KMS-11 (cell line): ENCODE results near the gene ACOX2.

Source experiments
- H2AFZ ChIP-seq: fragments of 200-600 bp; sonication (generic); 2 replicates; pipeline ENCODE4 v1.6.1; 2016; ENCODE audit warnings: antibody characterized with exemption, mixed run types, low read depth
- H3K27ac ChIP-seq: fragments of 200-600 bp; sonication (generic); 2 replicates; pipeline ENCODE4 v1.6.1; 2016; ENCODE audit warnings: mild to moderate bottlenecking, mixed run types
- H3K27me3 ChIP-seq: fragments of 200-600 bp; sonication (generic); 2 replicates; pipeline ENCODE4 v1.6.1; 2017; ENCODE audit warnings: mild to moderate bottlenecking, low read depth, mixed run types, moderate library complexity; ENCODE audit not compliant: insufficient read depth
- H3K36me3 ChIP-seq: fragments of 200-600 bp; sonication (generic); 2 replicates; pipeline ENCODE4 v1.6.1; 2017; ENCODE audit warnings: mild to moderate bottlenecking, mixed run types; ENCODE audit not compliant: insufficient read depth
- H3K4me1 ChIP-seq: fragments of 200-600 bp; sonication (generic); 2 replicates; pipeline ENCODE4 v1.6.1; 2016; ENCODE audit warnings: mild to moderate bottlenecking, low read depth, mixed run types; ENCODE audit not compliant: poor library complexity, severe bottlenecking
- H3K4me2 ChIP-seq: fragments of 200-600 bp; sonication (generic); 2 replicates; pipeline ENCODE4 v1.7.0; 2016; ENCODE audit warnings: mild to moderate bottlenecking, mixed run types
- H3K4me3 ChIP-seq: fragments of 200-600 bp; sonication (generic); IDR thresholded peaks from 2 replicates; pipeline ENCODE4 v1.6.1; 2017; ENCODE audit warnings: low read depth, low read length, mixed read lengths; ENCODE audit not compliant: insufficient read depth
- H3K79me2 ChIP-seq: fragments of 200-600 bp; sonication (generic); 2 replicates; pipeline ENCODE4 v1.6.1; 2016; ENCODE audit warnings: low read depth, mixed run types; ENCODE audit not compliant: insufficient read depth
- H3K9ac ChIP-seq: fragments of 200-600 bp; sonication (generic); 2 replicates; pipeline ENCODE4 v1.6.1; 2016; ENCODE audit warnings: mild to moderate bottlenecking, mixed run types
- H4K20me1 ChIP-seq: fragments of 200-600 bp; sonication (generic); 2 replicates; pipeline ENCODE4 v1.6.1; 2016; ENCODE audit warnings: mild to moderate bottlenecking, mixed run types; ENCODE audit not compliant: insufficient read depth
- CTCF ChIP-seq: fragments of 200-600 bp; sonication (generic); conservative IDR thresholded peaks from 2 replicates; pipeline ENCODE4 v1.6.1; 2017; ENCODE audit warnings: low read depth, mild to moderate bottlenecking, antibody characterized with exemption, low read length, moderate library complexity, mixed read lengths

The ACOX2 gene

DNA sequence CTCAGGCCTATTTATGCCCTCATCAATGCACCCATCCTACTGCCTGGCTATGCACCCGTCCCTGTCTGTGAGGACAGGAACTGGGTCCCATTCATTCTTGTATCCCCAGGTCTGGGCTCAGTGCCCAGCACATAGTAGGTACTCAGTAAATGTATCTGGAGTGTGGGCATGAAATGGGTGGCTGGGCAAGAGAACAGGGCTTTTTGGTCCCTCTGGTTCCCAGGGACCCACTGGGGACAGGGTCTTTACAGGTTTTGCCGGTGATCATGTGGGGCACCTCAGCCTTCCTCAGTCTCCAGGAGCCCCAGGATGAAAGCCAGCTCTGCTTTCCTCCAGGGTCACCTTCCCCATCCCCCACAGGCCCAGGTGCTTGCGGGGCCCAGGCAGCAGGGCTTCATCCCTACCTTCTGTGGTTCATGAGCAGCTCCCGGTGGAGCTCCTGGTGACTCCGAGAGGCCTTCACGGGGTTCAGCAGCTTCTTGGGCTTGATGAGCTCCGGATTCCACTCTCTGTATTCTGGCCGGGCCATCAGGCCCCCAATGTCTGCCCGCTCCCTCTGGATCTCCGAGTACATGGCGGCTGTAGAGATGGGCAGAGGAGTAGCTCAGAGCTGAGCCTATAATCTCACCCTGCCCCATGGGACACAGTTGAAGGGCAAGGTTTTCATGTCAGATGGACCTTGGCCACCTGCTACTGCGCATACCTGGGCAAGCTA is 32.5 kb upstream of the ACOX2 start:
- Histone ChIP-seq H2AFZ (no peak overlapping the region), H3K27me3 (no peaks in the 10 kb centered on the region), H3K27ac (no peak overlapping the region), H3K4me1 (no peaks in the 10 kb centered on the region), H3K79me2 (no peaks in the 10 kb centered on the region), H3K36me3 (no peaks in the 10 kb centered on the region), H3K9ac (no peak overlapping the region), H3K4me3 (no peak overlapping the region), H3K4me2 (no peak overlapping the region), H4K20me1 (no peaks in the 10 kb centered on the region)
- no peak for TF ChIP-seq CTCF

DNA sequence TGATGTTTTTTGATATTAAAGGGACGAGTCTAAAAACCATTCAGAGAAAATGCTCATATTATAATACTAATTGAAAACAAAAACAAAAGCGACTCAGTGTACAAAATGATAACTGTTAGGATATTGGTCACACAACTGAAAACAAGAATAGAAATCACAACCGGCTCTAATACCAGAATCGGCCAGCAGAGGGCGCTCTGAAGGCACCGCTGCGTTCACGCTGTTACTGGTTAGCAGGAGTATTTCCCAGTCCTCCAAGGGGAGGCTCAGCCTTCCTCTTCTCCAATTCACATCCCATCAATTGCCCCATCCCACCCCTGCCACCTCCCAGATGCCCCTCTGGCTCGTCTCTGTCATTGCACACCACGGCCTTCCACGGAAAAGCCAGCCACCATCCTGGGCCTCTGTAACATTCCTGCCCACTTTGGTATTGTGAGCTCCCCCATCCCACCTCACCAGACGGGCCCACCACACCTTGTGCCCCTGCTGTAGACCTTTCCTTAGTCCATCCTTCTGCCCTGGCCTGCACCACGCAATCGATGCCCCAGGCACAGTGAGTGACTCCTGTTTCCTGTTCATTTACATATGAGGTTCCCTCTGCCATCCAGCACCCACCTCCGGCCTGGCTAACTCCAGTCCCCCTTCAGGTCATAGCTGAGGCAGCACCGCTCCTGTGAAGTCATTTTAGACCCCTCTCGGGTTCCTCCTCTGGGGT is 31.7 kb upstream of the ACOX2 start:
- Histone ChIP-seq H3K9ac (no peak overlapping the region), H3K4me1 (no peaks in the 10 kb centered on the region), H3K4me3 (no peak overlapping the region), H3K36me3 (no peaks in the 10 kb centered on the region), H3K79me2 (no peaks in the 10 kb centered on the region), H3K27me3 (no peaks in the 10 kb centered on the region), H4K20me1 (no peaks in the 10 kb centered on the region), H2AFZ (peak overlapping the region; percentile 34; the same call in 1 of the 2 replicates), H3K4me2 (no peak overlapping the region), H3K27ac (no peak overlapping the region)
- TF ChIP-seq CTCF: peak; percentile 72

DNA sequence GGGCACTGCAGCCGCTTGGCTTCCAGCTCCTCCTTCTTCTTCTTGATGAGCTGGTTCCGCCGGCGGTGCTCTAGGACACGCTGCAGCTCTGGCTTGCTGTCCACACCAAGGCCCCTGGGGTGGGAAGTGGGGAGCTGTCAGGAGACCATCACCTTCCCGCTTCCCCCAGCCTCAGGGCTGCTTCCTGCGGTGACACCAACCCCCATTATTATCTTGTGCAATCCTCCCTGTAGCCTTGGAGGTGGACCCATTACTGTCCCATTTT is 30.2 kb upstream of the ACOX2 start:
- no peak for TF ChIP-seq CTCF
- no peaks in the 10 kb centered on the region for H3K36me3 ChIP-seq
- no peak overlapping the region for H3K9ac ChIP-seq
- no peaks in the 10 kb centered on the region for H3K27me3 ChIP-seq
- no peak overlapping the region for H3K4me2 ChIP-seq
- H3K27ac ChIP-seq: no peak overlapping the region
- H3K4me1 ChIP-seq: no peaks in the 10 kb centered on the region
- H3K79me2 ChIP-seq: no peaks in the 10 kb centered on the region
- no peaks in the 10 kb centered on the region for H4K20me1 ChIP-seq
- H2AFZ ChIP-seq: no peak overlapping the region
- no peak overlapping the region for H3K4me3 ChIP-seq

DNA sequence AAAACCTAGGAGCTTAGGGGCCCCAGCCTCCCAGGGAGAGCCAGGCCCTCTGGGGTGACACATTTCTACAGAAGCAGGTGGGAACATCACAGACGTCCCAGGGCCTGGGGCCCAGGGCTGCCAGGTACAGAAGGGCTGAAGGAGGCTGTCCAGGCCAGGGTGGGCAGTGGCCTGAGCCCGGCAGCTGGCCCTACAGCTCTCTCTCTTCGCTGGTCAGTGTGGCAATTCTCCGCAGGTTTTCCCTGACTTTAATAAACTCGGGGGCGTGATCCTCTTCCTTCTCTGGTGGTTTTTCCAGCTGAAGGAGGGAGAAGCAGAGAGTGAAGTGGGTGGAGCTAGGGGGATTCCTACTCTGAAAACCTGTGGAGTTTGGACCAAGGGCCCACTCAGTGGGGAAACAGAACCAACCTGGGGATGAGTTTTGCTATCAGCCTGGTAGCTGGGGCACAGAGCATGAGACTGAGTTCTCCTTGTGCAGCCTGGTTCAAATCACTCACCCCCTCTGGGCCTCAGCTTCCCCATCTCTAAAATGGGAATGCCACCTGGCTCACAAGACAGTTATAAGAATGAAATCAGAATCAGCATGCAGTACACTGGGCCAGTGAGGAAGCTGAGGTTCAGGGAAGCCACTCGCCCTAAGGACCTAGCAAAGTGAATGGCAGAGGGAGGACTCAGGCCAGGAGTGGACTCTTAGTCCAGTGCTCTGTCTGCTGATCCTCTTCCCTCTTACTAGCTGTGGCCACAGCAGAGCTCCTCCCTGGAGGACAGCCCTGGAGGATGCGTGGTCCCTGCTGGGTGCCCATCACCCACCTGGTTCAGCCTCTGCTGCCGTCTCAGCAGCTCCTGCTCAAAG is 29.6 kb upstream of the ACOX2 start:
- Histone ChIP-seq H3K36me3 (no peaks in the 10 kb centered on the region), H3K4me3 (no peak overlapping the region), H3K4me1 (no peaks in the 10 kb centered on the region), H3K27me3 (no peaks in the 10 kb centered on the region), H3K9ac (no peak overlapping the region), H4K20me1 (no peaks in the 10 kb centered on the region), H3K79me2 (no peaks in the 10 kb centered on the region), H3K4me2 (no peak overlapping the region), H3K27ac (no peak overlapping the region), H2AFZ (no peak overlapping the region)
- no peak for TF ChIP-seq CTCF
